GM23338 (cell line): ENCODE measurements around the gene HIVEP3. TPM values are rescaled to one million over a fixed set of nuclear protein-coding genes. Genes with fewer than 3 reads are reported as not detected.

Source experiments
- ATAC-seq: fragments of 200-7000 bp; cut with Tn5 transposase; 3 replicates; pipeline ENCODE4 v1.9.1; 2020
- DNase-seq: peaks from one replicate; pipeline ENCODE4 v3.0.0-alpha.2; 2015; ENCODE audit warnings: low spot score
- H2AFZ ChIP-seq: fragments of 200-600 bp; sonication (generic); 2 replicates; pipeline ENCODE4 v1.8.0; 2016; ENCODE audit warnings: antibody characterized with exemption, mild to moderate bottlenecking, moderate library complexity
- H3F3A ChIP-seq: fragments of 200-600 bp; sonication (generic); replicated peaks from 2 replicates; pipeline ENCODE4 v1.8.0; 2017; ENCODE audit warnings: antibody characterized with exemption, mixed run types, low read depth
- H3K27ac ChIP-seq: fragments of 200-600 bp; sonication (generic); 2 replicates; pipeline ENCODE4 v1.6.1; 2016; ENCODE audit warnings: low read depth
- H3K27me3 ChIP-seq: fragments of 200-600 bp; sonication (generic); 2 replicates; pipeline ENCODE4 v1.8.0; 2016; ENCODE audit warnings: mild to moderate bottlenecking, mixed run types, moderate library complexity; ENCODE audit not compliant: insufficient read depth
- H3K36me3 ChIP-seq: fragments of 200-600 bp; sonication (generic); 2 replicates; pipeline ENCODE4 v1.8.0; 2016; ENCODE audit warnings: mild to moderate bottlenecking; ENCODE audit not compliant: insufficient read depth
- H3K4me1 ChIP-seq: fragments of 200-600 bp; sonication (generic); 2 replicates; pipeline ENCODE4 v1.8.0; 2016; ENCODE audit warnings: mild to moderate bottlenecking, moderate library complexity; ENCODE audit not compliant: insufficient read depth
- H3K4me2 ChIP-seq: fragments of 200-600 bp; sonication (generic); 2 replicates; pipeline ENCODE4 v1.7.1; 2017; ENCODE audit warnings: mixed run types
- H3K4me3 ChIP-seq: fragments of 200-600 bp; sonication (generic); 2 replicates; pipeline ENCODE4 v1.6.1; 2016; ENCODE audit warnings: mixed run types
- H3K79me2 ChIP-seq: fragments of 200-600 bp; sonication (generic); replicated peaks from 2 replicates; pipeline ENCODE4 v1.8.0; 2017; ENCODE audit warnings: mild to moderate bottlenecking; ENCODE audit not compliant: insufficient read depth
- H3K9me2 ChIP-seq: fragments of 200-600 bp; sonication (generic); 2 replicates; pipeline ENCODE4 v1.8.0; 2017; ENCODE audit not compliant: insufficient read depth
- H4K20me1 ChIP-seq: fragments of 200-600 bp; sonication (generic); replicated peaks from 2 replicates; pipeline ENCODE4 v1.8.0; 2017; ENCODE audit warnings: mild to moderate bottlenecking; ENCODE audit not compliant: insufficient read depth
- H3K27ac Mint-ChIP-seq: 2 replicates; pipeline ENCODE4 v1.8.0; 2020; ENCODE audit warnings: inconsistent platforms, mild to moderate bottlenecking, moderate library complexity, mixed read lengths
- H3K27me3 Mint-ChIP-seq: 3 replicates; pipeline ENCODE4 v1.8.0; 2022; ENCODE audit warnings: low read depth, mild to moderate bottlenecking, moderate library complexity, mixed read lengths, inconsistent platforms; ENCODE audit not compliant: insufficient read depth, poor library complexity
- H3K36me3 Mint-ChIP-seq: 3 replicates; pipeline ENCODE4 v1.8.0; 2021; ENCODE audit warnings: low read depth, mild to moderate bottlenecking, inconsistent platforms, moderate library complexity, mixed read lengths
- H3K4me1 Mint-ChIP-seq: 3 replicates; pipeline ENCODE4 v1.8.0; 2020; ENCODE audit warnings: mild to moderate bottlenecking, inconsistent platforms, mixed read lengths
- H3K4me3 Mint-ChIP-seq: 3 replicates; pipeline ENCODE4 v1.8.0; 2021; ENCODE audit warnings: moderate library complexity, mild to moderate bottlenecking, inconsistent platforms, mixed read lengths
- H3K9me3 Mint-ChIP-seq: 3 replicates; pipeline ENCODE4 v1.8.0; 2020; ENCODE audit warnings: moderate library complexity, mild to moderate bottlenecking, inconsistent platforms, mixed read lengths
- EZH2phosphoT487 ChIP-seq: fragments of 200-600 bp; sonication (generic); IDR thresholded peaks from one replicate; pipeline ENCODE4 v1.8.1; 2018; ENCODE audit warnings: antibody characterized with exemption; ENCODE audit not compliant: unreplicated experiment
- POLR2AphosphoS5 ChIP-seq: IDR thresholded peaks from 2 replicates; pipeline ENCODE4 v1.6.1; 2016; ENCODE audit warnings: antibody characterized with exemption, low read depth
- ZNF114 ChIP-seq: fragments of 250-450 bp; sonication (Bioruptor Pico); IDR thresholded peaks from 2 replicates; pipeline ENCODE4 v1.5.0; 2020; ENCODE audit warnings: mild to moderate bottlenecking, moderate library complexity
- ZNF331 ChIP-seq: fragments of 250-450 bp; sonication (Bioruptor Pico); IDR thresholded peaks from 2 replicates; pipeline ENCODE4 v1.5.0; 2020; ENCODE audit warnings: low read depth, mild to moderate bottlenecking, moderate library complexity
- polyA plus RNA-seq: library from polyadenylated mRNA; unstranded; fragments of >200 nt; fragmentation: Nextera tagmentation; extraction: Ambion mirVana; gene quantifications from 2 replicates; pipeline ENCODE4 v1.2.1, GENCODE V29; 2016
- total RNA-seq: library from RNA; depleted of rRNA; stranded (reverse); fragments of >200 nt; shearing (Covaris generic); gene quantifications from 2 replicates; pipeline ENCODE4 v1.2.3, GENCODE V29; 2014
- TF ChIP-seq, protein P1 (sequence below): IDR thresholded peaks from 2 replicates; pipeline ENCODE4 v1.6.1; 2016; ENCODE audit warnings: antibody characterized with exemption
- TF ChIP-seq, protein P2 (sequence below): fragments of 250-450 bp; sonication (Bioruptor Pico); IDR thresholded peaks from 2 replicates; pipeline ENCODE4 v1.5.0; 2020; ENCODE audit warnings: mild to moderate bottlenecking, moderate library complexity
- TF ChIP-seq, protein P3 (sequence below): IDR thresholded peaks from one replicate; pipeline ENCODE4 v1.6.1; 2018; ENCODE audit warnings: antibody characterized with exemption; ENCODE audit not compliant: unreplicated experiment

HIVEP3 gene
- total and polyA plus RNA-seq, 2 experiments from 2014 or later = 0.14 to 0.24 TPM

DNA sequence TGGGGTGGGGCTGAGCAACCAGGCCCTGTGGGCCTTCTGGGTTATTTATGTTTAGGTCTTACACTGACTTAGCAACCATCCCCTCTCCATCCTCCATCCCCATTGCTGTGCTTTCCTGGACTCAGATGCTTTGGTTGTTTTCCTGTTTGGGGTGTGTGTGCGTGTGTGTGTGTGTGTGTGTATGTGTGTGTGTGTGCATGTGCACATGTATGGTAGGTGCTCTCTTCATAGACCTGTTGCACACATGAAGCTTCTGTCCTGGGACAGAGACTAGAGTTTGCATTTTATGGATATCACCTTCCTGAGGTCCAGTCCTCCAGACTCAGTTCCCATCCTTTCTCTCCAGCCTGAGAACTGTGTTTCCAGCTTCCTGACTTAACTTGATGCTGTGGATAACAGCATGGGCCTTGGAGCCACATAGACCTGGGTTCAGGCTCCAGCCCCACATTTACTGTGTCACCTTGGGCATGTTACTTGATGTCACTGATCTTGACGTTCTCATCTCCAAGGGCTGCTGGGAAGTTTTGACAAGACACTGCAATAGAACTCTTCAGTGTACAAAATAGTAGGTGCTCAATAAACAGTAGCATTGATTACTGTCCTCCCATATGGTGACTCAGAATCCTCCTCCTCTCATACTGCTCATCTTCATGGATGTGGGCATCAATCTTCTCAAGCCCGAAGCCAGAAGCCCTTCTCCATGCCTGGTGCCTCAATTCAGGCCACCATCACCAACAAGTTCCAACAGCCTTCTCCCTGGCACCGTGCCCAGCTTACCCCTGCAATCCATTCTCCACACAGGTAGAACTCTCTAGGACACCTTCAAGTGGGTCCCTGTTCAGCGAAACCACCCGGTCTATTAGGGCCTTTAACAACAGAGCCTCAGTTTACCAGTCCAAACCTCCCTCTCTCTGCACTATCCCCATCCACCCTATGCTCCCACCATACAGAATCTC lies 252.5 kb downstream of the HIVEP3 start:
- Mint-ChIP-seq H3K27me3 (peaks cover 26% of the 10 kb centered on the region), H3K4me1 (peaks cover 5% of the 10 kb centered on the region; the same call in 1 of the 3 replicates), H3K36me3 (no peaks in the 10 kb centered on the region), H3K9me3 (no peaks in the 10 kb centered on the region), H3K27ac (no peak overlapping the region), H3K4me3 (no peak overlapping the region)
- no peaks in the 10 kb centered on the region for H3K36me3 ChIP-seq
- no peak overlapping the region for H3K4me3 ChIP-seq
- ATAC-seq = no peak
- no peaks in the 10 kb centered on the region for H3K9me2 ChIP-seq
- DNase-seq = no peak
- H3F3A ChIP-seq = no peaks in the 10 kb centered on the region
- H3K4me2 ChIP-seq = no peak overlapping the region
- no peak overlapping the region for H2AFZ ChIP-seq
- H3K27ac ChIP-seq = no peak overlapping the region
- H3K79me2 ChIP-seq = no peaks in the 10 kb centered on the region
- TF ChIP-seq ZNF331 (CRISPR knock-in tag) (no peak), EZH2phosphoT487 (no peak), POLR2AphosphoS5 (no peak), ZNF114 (no peak)
- TF ChIP-seq, protein P1, sequence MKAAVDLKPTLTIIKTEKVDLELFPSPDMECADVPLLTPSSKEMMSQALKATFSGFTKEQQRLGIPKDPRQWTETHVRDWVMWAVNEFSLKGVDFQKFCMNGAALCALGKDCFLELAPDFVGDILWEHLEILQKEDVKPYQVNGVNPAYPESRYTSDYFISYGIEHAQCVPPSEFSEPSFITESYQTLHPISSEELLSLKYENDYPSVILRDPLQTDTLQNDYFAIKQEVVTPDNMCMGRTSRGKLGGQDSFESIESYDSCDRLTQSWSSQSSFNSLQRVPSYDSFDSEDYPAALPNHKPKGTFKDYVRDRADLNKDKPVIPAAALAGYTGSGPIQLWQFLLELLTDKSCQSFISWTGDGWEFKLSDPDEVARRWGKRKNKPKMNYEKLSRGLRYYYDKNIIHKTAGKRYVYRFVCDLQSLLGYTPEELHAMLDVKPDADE = no peak
- TF ChIP-seq, protein P2, sequence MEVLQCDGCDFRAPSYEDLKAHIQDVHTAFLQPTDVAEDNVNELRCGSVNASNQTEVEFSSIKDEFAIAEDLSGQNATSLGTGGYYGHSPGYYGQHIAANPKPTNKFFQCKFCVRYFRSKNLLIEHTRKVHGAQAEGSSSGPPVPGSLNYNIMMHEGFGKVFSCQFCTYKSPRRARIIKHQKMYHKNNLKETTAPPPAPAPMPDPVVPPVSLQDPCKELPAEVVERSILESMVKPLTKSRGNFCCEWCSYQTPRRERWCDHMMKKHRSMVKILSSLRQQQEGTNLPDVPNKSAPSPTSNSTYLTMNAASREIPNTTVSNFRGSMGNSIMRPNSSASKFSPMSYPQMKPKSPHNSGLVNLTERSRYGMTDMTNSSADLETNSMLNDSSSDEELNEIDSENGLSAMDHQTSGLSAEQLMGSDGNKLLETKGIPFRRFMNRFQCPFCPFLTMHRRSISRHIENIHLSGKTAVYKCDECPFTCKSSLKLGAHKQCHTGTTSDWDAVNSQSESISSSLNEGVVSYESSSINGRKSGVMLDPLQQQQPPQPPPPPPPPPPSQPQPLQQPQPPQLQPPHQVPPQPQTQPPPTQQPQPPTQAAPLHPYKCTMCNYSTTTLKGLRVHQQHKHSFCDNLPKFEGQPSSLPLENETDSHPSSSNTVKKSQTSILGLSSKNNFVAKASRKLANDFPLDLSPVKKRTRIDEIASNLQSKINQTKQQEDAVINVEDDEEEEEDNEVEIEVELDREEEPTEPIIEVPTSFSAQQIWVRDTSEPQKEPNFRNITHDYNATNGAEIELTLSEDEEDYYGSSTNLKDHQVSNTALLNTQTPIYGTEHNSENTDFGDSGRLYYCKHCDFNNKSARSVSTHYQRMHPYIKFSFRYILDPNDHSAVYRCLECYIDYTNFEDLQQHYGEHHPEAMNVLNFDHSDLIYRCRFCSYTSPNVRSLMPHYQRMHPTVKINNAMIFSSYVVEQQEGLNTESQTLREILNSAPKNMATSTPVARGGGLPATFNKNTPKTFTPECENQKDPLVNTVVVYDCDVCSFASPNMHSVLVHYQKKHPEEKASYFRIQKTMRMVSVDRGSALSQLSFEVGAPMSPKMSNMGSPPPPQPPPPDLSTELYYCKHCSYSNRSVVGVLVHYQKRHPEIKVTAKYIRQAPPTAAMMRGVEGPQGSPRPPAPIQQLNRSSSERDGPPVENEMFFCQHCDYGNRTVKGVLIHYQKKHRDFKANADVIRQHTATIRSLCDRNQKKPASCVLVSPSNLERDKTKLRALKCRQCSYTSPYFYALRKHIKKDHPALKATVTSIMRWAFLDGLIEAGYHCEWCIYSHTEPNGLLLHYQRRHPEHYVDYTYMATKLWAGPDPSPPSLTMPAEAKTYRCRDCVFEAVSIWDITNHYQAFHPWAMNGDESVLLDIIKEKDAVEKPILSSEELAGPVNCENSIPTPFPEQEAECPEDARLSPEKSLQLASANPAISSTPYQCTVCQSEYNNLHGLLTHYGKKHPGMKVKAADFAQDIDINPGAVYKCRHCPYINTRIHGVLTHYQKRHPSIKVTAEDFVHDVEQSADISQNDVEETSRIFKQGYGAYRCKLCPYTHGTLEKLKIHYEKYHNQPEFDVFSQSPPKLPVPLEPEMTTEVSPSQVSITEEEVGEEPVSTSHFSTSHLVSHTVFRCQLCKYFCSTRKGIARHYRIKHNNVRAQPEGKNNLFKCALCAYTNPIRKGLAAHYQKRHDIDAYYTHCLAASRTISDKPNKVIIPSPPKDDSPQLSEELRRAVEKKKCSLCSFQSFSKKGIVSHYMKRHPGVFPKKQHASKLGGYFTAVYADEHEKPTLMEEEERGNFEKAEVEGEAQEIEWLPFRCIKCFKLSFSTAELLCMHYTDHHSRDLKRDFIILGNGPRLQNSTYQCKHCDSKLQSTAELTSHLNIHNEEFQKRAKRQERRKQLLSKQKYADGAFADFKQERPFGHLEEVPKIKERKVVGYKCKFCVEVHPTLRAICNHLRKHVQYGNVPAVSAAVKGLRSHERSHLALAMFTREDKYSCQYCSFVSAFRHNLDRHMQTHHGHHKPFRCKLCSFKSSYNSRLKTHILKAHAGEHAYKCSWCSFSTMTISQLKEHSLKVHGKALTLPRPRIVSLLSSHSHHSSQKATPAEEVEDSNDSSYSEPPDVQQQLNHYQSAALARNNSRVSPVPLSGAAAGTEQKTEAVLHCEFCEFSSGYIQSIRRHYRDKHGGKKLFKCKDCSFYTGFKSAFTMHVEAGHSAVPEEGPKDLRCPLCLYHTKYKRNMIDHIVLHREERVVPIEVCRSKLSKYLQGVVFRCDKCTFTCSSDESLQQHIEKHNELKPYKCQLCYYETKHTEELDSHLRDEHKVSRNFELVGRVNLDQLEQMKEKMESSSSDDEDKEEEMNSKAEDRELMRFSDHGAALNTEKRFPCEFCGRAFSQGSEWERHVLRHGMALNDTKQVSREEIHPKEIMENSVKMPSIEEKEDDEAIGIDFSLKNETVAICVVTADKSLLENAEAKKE = no peak
- TF ChIP-seq, protein P3, sequence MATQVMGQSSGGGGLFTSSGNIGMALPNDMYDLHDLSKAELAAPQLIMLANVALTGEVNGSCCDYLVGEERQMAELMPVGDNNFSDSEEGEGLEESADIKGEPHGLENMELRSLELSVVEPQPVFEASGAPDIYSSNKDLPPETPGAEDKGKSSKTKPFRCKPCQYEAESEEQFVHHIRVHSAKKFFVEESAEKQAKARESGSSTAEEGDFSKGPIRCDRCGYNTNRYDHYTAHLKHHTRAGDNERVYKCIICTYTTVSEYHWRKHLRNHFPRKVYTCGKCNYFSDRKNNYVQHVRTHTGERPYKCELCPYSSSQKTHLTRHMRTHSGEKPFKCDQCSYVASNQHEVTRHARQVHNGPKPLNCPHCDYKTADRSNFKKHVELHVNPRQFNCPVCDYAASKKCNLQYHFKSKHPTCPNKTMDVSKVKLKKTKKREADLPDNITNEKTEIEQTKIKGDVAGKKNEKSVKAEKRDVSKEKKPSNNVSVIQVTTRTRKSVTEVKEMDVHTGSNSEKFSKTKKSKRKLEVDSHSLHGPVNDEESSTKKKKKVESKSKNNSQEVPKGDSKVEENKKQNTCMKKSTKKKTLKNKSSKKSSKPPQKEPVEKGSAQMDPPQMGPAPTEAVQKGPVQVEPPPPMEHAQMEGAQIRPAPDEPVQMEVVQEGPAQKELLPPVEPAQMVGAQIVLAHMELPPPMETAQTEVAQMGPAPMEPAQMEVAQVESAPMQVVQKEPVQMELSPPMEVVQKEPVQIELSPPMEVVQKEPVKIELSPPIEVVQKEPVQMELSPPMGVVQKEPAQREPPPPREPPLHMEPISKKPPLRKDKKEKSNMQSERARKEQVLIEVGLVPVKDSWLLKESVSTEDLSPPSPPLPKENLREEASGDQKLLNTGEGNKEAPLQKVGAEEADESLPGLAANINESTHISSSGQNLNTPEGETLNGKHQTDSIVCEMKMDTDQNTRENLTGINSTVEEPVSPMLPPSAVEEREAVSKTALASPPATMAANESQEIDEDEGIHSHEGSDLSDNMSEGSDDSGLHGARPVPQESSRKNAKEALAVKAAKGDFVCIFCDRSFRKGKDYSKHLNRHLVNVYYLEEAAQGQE = no peak
- no peaks in the 10 kb centered on the region for H4K20me1 ChIP-seq
- peaks cover 17% of the 10 kb centered on the region for H3K27me3 ChIP-seq
- H3K4me1 ChIP-seq = peaks cover 1% of the 10 kb centered on the region; the same call in 1 of the 2 replicates
